Upper lobe of right lung (tissue), 1 donor: ENCODE measurements around the gene GCSH. TPM values are rescaled to one million over a fixed set of nuclear protein-coding genes. Genes with fewer than 3 reads are reported as not detected.
A peak's percentile ranks its signal among the peaks of the same experiment; 100 is the strongest.

Experiments used
- ATAC-seq: fragments of 200-7000 bp; cut with Tn5 transposase; one replicate; pipeline ENCODE4 v1.9.1; 2020; ENCODE audit warnings: mild to moderate bottlenecking, moderate library complexity
- DNase-seq: peaks from one replicate; pipeline ENCODE4 v3.0.0-alpha.2; 2020
- H3K27ac ChIP-seq: fragments of 200-600 bp; one replicate; pipeline ENCODE4 v1.8.0; 2022
- H3K27me3 ChIP-seq: fragments of 200-600 bp; one replicate; pipeline ENCODE4 v1.8.0; 2022; ENCODE audit warnings: mild to moderate bottlenecking
- H3K36me3 ChIP-seq: fragments of 200-600 bp; one replicate; pipeline ENCODE4 v1.8.0; 2022
- H3K4me1 ChIP-seq: fragments of 200-600 bp; one replicate; pipeline ENCODE4 v1.8.0; 2022
- H3K4me3 ChIP-seq: fragments of 200-600 bp; one replicate; pipeline ENCODE4 v1.8.0; 2022; ENCODE audit warnings: mild to moderate bottlenecking
- H3K9me3 ChIP-seq: fragments of 200-600 bp; one replicate; pipeline ENCODE4 v1.8.0; 2022
- CTCF ChIP-seq: fragments of 200-600 bp; IDR thresholded peaks from one replicate; pipeline ENCODE4 v1.8.0; 2022; ENCODE audit warnings: antibody characterized with exemption
- intact Hi-C: fragments of 100-400 bp; cut with DNase I; formaldehyde crosslinking; loops from one replicate; pipeline ENCODE4 v1.11.0; 2022
- long read RNA-seq: library from polyadenylated mRNA; unstranded; transcript quantifications from one replicate; pipeline ENCODE4 v2.0.0, GENCODE V29; 2021
- total RNA-seq: library from RNA; stranded (reverse); fragmentation: NEBNext Ultra II Directional; extraction: Animal tissue kit (Norgen Biotek cat#: 25700); gene quantifications from one replicate; pipeline ENCODE4 v1.2.1, GENCODE V29; 2021
- donor health status: DM: no; HTN: yes; CAD: no; lungs with severe emphysema.

Gene GCSH
- total RNA-seq = 17.0 TPM
- long read RNA-seq, transcript GCSH-201 (5 exons, 1,597 nt) = major isoform, 6 of 9 reads
- long read RNA-seq, partial matches to known transcripts = 0 of 9 reads
- long read RNA-seq, other reads (novel, unspliced or antisense) = 1 of 9 reads

GRCh38 chr16:81095953-81096714 lies at the start of gene GCSH:
GCSH (minus strand) TSS chr16:81096395; CDS start chr16:81096278, 117 bp downstream.
- Histone ChIP-seq H3K4me1 (no peaks in the 10 kb centered on the region), H3K9me3 (no peaks in the 10 kb centered on the region), H3K27ac (peak within 1 kb of the TSS; percentile 78), H3K27me3 (no peaks in the 10 kb centered on the region), H3K36me3 (no peaks in the 10 kb centered on the region), H3K4me3 (peak within 1 kb of the TSS; percentile 74)
- no peak for TF ChIP-seq CTCF
- intact Hi-C loops = no loop called here
- DNase-seq (peak; percentile 100), ATAC-seq (peak; percentile 99)

DNA sequence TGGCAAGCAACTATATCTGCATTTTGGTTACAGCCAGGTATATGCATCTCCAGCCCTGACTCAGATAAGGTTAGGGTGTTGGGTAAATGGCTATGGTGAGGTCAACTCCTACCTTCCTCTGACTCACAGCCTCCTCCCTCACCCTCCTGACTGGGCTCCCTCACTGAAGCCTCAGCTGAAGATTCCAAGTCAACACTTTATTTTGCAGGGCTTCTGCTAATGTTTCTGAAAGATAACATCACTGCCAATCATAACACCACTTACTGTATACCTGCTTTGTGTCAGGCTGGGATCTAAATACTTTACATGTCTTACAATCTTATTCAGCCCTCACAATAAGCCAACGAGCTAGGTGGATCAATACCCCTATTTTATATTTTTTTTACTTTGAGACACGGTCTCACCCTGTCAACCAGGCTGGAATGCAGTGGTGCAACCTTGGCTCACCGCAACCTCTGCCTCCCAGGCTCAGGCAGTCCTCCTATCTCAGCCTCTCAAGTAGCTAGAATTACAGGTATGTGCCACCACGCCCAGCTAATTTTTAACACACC lies 47.8 kb upstream of the GCSH start:
- no peaks in the 10 kb centered on the region for H3K36me3 ChIP-seq
- no peak for DNase-seq
- no peaks in the 10 kb centered on the region for H3K27me3 ChIP-seq
- TF ChIP-seq CTCF = no peak
- H3K9me3 ChIP-seq = no peaks in the 10 kb centered on the region
- H3K27ac ChIP-seq = no peak overlapping the region
- H3K4me3 ChIP-seq = no peak overlapping the region
- H3K4me1 ChIP-seq = no peaks in the 10 kb centered on the region
- ATAC-seq = peak; percentile 56
- intact Hi-C loops = no loop called here

DNA sequence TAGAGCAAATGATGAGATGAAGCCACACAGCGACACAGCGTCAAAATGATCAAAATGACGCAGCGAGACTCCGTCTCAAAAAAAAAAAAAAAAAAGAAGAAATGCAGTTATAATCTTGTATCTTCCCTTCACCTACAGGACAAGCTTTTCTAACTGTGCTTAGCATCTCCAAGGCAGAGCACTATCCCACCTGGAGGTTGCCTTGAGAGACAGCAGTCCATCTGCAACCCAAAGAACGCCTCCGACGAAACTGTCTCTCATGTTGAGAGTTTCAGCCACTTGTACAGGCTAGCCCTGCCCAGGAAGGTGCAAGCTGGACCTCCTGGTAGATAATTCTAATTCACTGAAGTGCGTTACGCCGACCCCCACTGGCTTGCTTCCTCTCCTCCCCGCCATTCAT lies 46.7 kb upstream of the GCSH start:
- ATAC-seq = no peak
- intact Hi-C loops = no loop called here
- Histone ChIP-seq H3K27ac (no peak overlapping the region), H3K36me3 (no peaks in the 10 kb centered on the region), H3K9me3 (no peaks in the 10 kb centered on the region), H3K4me1 (no peaks in the 10 kb centered on the region), H3K27me3 (no peaks in the 10 kb centered on the region), H3K4me3 (no peak overlapping the region)
- no peak for TF ChIP-seq CTCF
- DNase-seq = no peak

DNA sequence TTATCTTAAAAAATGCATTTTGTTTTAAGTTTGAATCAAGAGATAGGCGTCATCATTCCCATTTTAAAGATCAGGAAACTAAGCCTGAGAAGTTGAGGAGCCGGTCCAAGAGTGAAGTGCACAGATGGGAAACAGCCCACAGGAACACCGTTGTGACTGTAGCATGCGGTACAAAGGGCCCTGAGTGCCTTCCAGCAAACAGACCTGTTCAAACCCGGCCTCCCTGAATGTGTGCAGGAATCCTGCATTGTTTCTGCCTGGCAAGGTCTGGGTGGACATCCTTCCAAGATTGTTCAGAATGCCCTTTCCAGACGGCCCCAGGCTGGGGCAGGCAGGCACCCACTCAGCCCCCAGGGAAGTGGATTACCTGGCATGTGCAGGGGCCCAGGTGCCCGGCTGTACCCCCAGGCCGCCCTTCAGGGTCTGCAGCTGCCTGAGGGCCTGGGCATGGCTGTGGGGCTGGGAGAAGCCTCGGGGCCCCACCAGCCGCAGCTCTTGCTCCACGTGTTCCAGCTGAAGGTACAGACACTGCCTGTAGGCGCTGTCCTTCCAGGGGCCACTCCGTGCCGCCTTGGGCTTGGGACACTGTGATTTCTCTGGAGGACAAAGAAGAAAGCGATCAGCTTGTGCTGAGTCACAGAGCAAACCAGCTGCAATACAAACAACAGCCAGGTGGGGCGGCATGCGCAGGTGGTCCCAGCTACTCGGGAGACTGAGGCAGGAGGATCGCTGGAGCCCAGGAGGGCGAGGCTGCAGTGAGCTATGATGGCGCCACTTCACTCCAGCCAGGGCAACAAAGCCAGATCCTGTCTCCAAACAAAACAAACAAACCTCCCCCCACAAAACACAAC lies 45.0 kb upstream of the GCSH start:
- Histone ChIP-seq H3K36me3 (no peaks in the 10 kb centered on the region), H3K4me3 (no peak overlapping the region), H3K9me3 (no peaks in the 10 kb centered on the region), H3K27me3 (no peaks in the 10 kb centered on the region), H3K4me1 (no peaks in the 10 kb centered on the region), H3K27ac (no peak overlapping the region)
- no peak for ATAC-seq
- no peak for TF ChIP-seq CTCF
- no peak for DNase-seq
- intact Hi-C loops = no loop called here

DNA sequence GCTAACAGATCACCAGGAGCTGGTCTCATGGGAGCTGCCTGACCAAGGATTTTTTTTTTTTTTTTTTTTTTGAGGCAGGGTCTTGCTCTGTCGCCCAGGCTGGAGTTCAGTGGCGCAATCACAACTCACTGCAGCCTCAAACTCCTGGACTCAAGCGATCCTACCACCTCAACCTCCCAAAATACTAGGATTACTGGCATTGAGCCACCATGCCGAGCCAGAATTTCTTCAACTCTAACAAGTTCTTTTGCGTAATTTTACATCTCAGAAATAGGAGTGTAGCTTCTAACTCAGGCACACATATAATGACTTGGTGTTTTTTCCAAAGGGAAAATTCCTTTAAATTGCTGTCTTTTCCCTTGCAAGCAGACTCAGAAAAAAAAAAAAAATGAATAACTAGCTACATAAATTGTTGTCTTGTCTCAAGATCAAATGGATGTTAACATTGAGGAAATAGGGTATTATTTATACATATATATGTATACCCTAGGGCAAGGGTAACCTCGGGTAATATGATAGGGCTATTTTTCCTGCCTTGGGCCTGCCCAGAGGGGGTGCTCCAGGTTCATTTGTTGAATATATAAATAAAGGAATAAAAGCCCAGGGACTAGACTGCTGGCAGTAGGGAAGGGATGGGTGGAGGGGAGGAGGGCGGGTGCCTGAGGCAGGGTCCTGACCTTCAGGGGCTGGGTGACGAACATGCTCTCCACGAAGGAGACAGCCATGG lies 42.8 kb upstream of the GCSH start:
- Histone ChIP-seq H3K4me3 (no peak overlapping the region), H3K36me3 (no peaks in the 10 kb centered on the region), H3K4me1 (no peaks in the 10 kb centered on the region), H3K27ac (no peak overlapping the region), H3K27me3 (no peaks in the 10 kb centered on the region), H3K9me3 (no peaks in the 10 kb centered on the region)
- intact Hi-C loops = no loop called here
- DNase-seq (no peak), ATAC-seq (no peak)
- no peak for TF ChIP-seq CTCF
